Mesothelial cell of epicardium (in vitro differentiated cells): ENCODE results near the gene CNN3. TPM values are rescaled to one million over a fixed set of nuclear protein-coding genes. Genes with fewer than 3 reads are reported as not detected.

Source experiments
- DNase-seq, 2 experiments: peaks; one replicate each; pipeline ENCODE4 v3.0.0; 2021; ENCODE audit warnings: low spot score in 2 of 2; ENCODE audit not compliant: unreplicated experiment in 2 of 2
- H3K27ac Mint-ChIP-seq: 2 replicates; pipeline ENCODE4 v1.8.0; 2021; ENCODE audit warnings: mixed read lengths
- H3K27me3 Mint-ChIP-seq: 2 replicates; pipeline ENCODE4 v1.8.0; 2021; ENCODE audit warnings: low read depth, mixed read lengths
- H3K36me3 Mint-ChIP-seq: 2 replicates; pipeline ENCODE4 v1.8.0; 2021; ENCODE audit warnings: mixed read lengths
- H3K4me1 Mint-ChIP-seq: 2 replicates; pipeline ENCODE4 v1.8.0; 2021; ENCODE audit warnings: mixed read lengths
- H3K4me3 Mint-ChIP-seq: 2 replicates; pipeline ENCODE4 v1.8.0; 2021; ENCODE audit warnings: mild to moderate bottlenecking, moderate library complexity, mixed read lengths
- H3K9me3 Mint-ChIP-seq: 2 replicates; pipeline ENCODE4 v1.8.0; 2021; ENCODE audit warnings: mixed read lengths
- CTCF ChIP-seq: fragments of 200-600 bp; sonication (generic); IDR thresholded peaks from one replicate; pipeline ENCODE4 v1.5.0; 2021; ENCODE audit warnings: antibody characterized with exemption; ENCODE audit not compliant: unreplicated experiment
- total RNA-seq: library from RNA; stranded (reverse); gene quantifications from 3 replicates; pipeline ENCODE4 v1.2.1, GENCODE V29; 2021

The CNN3 gene
- total RNA-seq, 1 donor from 2014 or later = 247 TPM

GRCh38 chr1:94908965-94909364, 17.9 kb downstream of the CNN3 start:
- DNase-seq = no peak
- TF ChIP-seq CTCF = no peak
- H3K9me3 Mint-ChIP-seq = no peaks in the 10 kb centered on the region
- H3K27ac Mint-ChIP-seq = peak overlapping the region; percentile 80
- no peak overlapping the region for H3K4me3 Mint-ChIP-seq
- H3K27me3 Mint-ChIP-seq = no peaks in the 10 kb centered on the region
- H3K4me1 Mint-ChIP-seq = peaks cover 60% of the 10 kb centered on the region
- peaks cover 23% of the 10 kb centered on the region for H3K36me3 Mint-ChIP-seq

- peak overlapping the region; percentile 79 for H3K27ac Mint-ChIP-seq
- H3K4me1 Mint-ChIP-seq = peaks cover 62% of the 10 kb centered on the region
- H3K36me3 Mint-ChIP-seq = peaks cover 23% of the 10 kb centered on the region
- DNase-seq = no peak
- H3K9me3 Mint-ChIP-seq = no peaks in the 10 kb centered on the region
- no peak for TF ChIP-seq CTCF
- no peaks in the 10 kb centered on the region for H3K27me3 Mint-ChIP-seq
- no peak overlapping the region for H3K4me3 Mint-ChIP-seq
Measured at GRCh38 chr1:94908190-94908589, 18.7 kb downstream of the CNN3 start.

- Mint-ChIP-seq H3K9me3 (no peaks in the 10 kb centered on the region), H3K27ac (peak overlapping the region; percentile 84), H3K4me1 (peaks cover 60% of the 10 kb centered on the region), H3K27me3 (no peaks in the 10 kb centered on the region), H3K36me3 (peaks cover 23% of the 10 kb centered on the region), H3K4me3 (no peak overlapping the region)
- no peak for TF ChIP-seq CTCF
- DNase-seq = no peak
Measured at GRCh38 chr1:94907136-94907535, 19.8 kb downstream of the CNN3 start.

GRCh38 chr1:94906382-94906781, 20.5 kb downstream of the CNN3 start:
- Mint-ChIP-seq H3K27ac (peak overlapping the region; percentile 71), H3K27me3 (no peaks in the 10 kb centered on the region), H3K9me3 (no peaks in the 10 kb centered on the region), H3K4me1 (peaks cover 66% of the 10 kb centered on the region), H3K36me3 (peaks cover 23% of the 10 kb centered on the region), H3K4me3 (no peak overlapping the region)
- no peak for TF ChIP-seq CTCF
- no peak for DNase-seq

GRCh38 chr1:94905207-94905606, 21.7 kb downstream of the CNN3 start:
- no peak for TF ChIP-seq CTCF
- Mint-ChIP-seq H3K4me3 (no peak overlapping the region), H3K9me3 (no peaks in the 10 kb centered on the region), H3K4me1 (peaks cover 59% of the 10 kb centered on the region), H3K36me3 (peaks cover 19% of the 10 kb centered on the region), H3K27ac (no peak overlapping the region), H3K27me3 (no peaks in the 10 kb centered on the region)
- DNase-seq = no peak

- H3K27ac Mint-ChIP-seq = peak overlapping the region; percentile 66
- peaks cover 48% of the 10 kb centered on the region for H3K4me1 Mint-ChIP-seq
- no peaks in the 10 kb centered on the region for H3K27me3 Mint-ChIP-seq
- TF ChIP-seq CTCF = no peak
- H3K36me3 Mint-ChIP-seq = peaks cover 24% of the 10 kb centered on the region
- no peak for DNase-seq
- H3K4me3 Mint-ChIP-seq = no peak overlapping the region
- H3K9me3 Mint-ChIP-seq = no peaks in the 10 kb centered on the region
Measured at GRCh38 chr1:94903280-94904009, 23.5 kb downstream of the CNN3 start.
